K562 (cell line): ENCODE results near the gene MYO5C. TPM values are rescaled to one million over a fixed set of nuclear protein-coding genes. Genes with fewer than 3 reads are reported as not detected.

Source experiments
- ATAC-seq: fragments of 200-7000 bp; cut with Tn5 transposase; 3 replicates; pipeline ENCODE4 v1.9.1; 2020; ENCODE audit warnings: moderate library complexity
- BruUV-seq: library from RNA; stranded (reverse); fragments of 400-500 nt; replicated peaks from 2 replicates; lab custom pipeline; 2021; lab: Mats Ljungman, UMichigan
- CTCF ChIA-PET: fragments of 300-600 bp; formaldehyde crosslinking; extraction: SDS; loops from one replicate; lab custom pipeline; 2021; ENCODE audit warnings: low intra/inter-chr PET ratio; lab: Yijun Ruan, JAX
- POLR2A ChIA-PET: fragments of 300-600, 350-650 bp; sonication (Branson Sonifier 250); formaldehyde crosslinking; extraction: SDS; loops from one replicate; lab custom pipeline; 2021; ENCODE audit warnings: antibody characterized with exemption, inconsistent platforms; lab: Yijun Ruan, JAX
- DNase-seq, 4 experiments: peaks; one replicate each; pipeline versions ENCODE4 v3.0.0 to v3.0.0-alpha.2; 2011 to 2018; ENCODE audit warnings: low spot score in 3 of 4, mixed read lengths in 3 of 4; ENCODE audit errors: extremely low read depth in 1 of 4
- FAIRE-seq: peaks from 2 replicates; lab custom pipeline; 2011; peaks lifted over from hg19 to GRCh38; lab: Jason Lieb, UNC
- H2AFZ ChIP-seq: 2 replicates; pipeline ENCODE4 v1.6.0; 2011; ENCODE audit warnings: low read depth, low read length, control low read depth, inconsistent platforms
- H3K27ac ChIP-seq: fragments of 200-600 bp; 3 replicates; pipeline ENCODE4 v1.8.0; 2011; ENCODE audit warnings: low read depth, mild to moderate bottlenecking, control low read depth, inconsistent platforms, low read length, moderate library complexity, mixed read lengths; ENCODE audit errors: extremely low read depth
- H3K27me3 ChIP-seq, 2 experiments: fragments of 300-600 bp in 1 of 2; 2 replicates in 1 of 2; 3 replicates in 1 of 2; pipeline versions ENCODE4 v1.6.0 to v1.8.0; 2011; ENCODE audit warnings: inconsistent platforms in 2 of 2, low read length in 2 of 2, mild to moderate bottlenecking in 1 of 2, mixed read lengths in 1 of 2, moderate library complexity in 1 of 2; ENCODE audit not compliant: control insufficient read depth in 2 of 2, insufficient read depth in 2 of 2
- H3K36me3 ChIP-seq: fragments of 300-600 bp; 3 replicates; pipeline ENCODE4 v1.8.0; 2011; ENCODE audit warnings: mild to moderate bottlenecking, low read length, inconsistent platforms; ENCODE audit not compliant: control insufficient read depth, insufficient read depth
- H3K4me1 ChIP-seq, 2 experiments: fragments of 200-600 bp in 1 of 2; replicated peaks in 1 of 2; 2 replicates in 1 of 2; 3 replicates in 1 of 2; pipeline versions ENCODE4 v1.5.1 to v1.8.0; 2011; ENCODE audit warnings: inconsistent platforms in 2 of 2, low read length in 2 of 2, mild to moderate bottlenecking in 1 of 2, mixed read lengths in 1 of 2, moderate library complexity in 1 of 2; ENCODE audit not compliant: control insufficient read depth in 2 of 2, insufficient read depth in 2 of 2
- H3K4me2 ChIP-seq: 2 replicates; pipeline ENCODE4 v1.6.1; 2011; ENCODE audit warnings: low read length, control low read depth, inconsistent platforms, mixed read lengths; ENCODE audit not compliant: insufficient read depth
- H3K4me3 ChIP-seq: fragments of 200-600 bp; sonication (generic), shearing (Covaris generic); 2 replicates; pipeline ENCODE4 v1.5.1; 2016; ENCODE audit warnings: control low read depth, inconsistent platforms
- H3K79me2 ChIP-seq: fragments of 200-600 bp; 3 replicates; pipeline ENCODE4 v1.8.0; 2011; ENCODE audit warnings: low read length, inconsistent platforms; ENCODE audit not compliant: control insufficient read depth, insufficient read depth
- H3K9ac ChIP-seq, 2 experiments: 2 replicates each; pipeline versions ENCODE4 v1.6.0 to v1.6.1; 2011; ENCODE audit warnings: low read depth in 2 of 2, low read length in 2 of 2, control low read depth in 1 of 2, inconsistent platforms in 1 of 2, mild to moderate bottlenecking in 1 of 2, mixed read lengths in 1 of 2; ENCODE audit not compliant: insufficient read depth in 1 of 2
- H3K9me1 ChIP-seq: one replicate; pipeline ENCODE4 v1.6.0; 2011; ENCODE audit warnings: inconsistent platforms, mild to moderate bottlenecking, low read length, moderate library complexity; ENCODE audit not compliant: control insufficient read depth, insufficient read depth
- H3K9me3 ChIP-seq: replicated peaks from 2 replicates; pipeline ENCODE4 v1.5.1; 2011; ENCODE audit warnings: low read depth, low read length, inconsistent platforms; ENCODE audit not compliant: control insufficient read depth, insufficient read depth
- H4K20me1 ChIP-seq: replicated peaks from 2 replicates; pipeline ENCODE4 v1.6.1; 2011; ENCODE audit warnings: low read length, inconsistent platforms, mixed read lengths; ENCODE audit not compliant: control insufficient read depth, insufficient read depth
- BRD4 ChIP-seq: fragments of 200-600 bp; sonication (generic); IDR thresholded peaks from 2 replicates; pipeline ENCODE4 v1.6.1; 2017; ENCODE audit warnings: inconsistent platforms
- NBN ChIP-seq: fragments of 450-650 bp; IDR thresholded peaks from 2 replicates; pipeline ENCODE4 v1.6.1; 2016; ENCODE audit warnings: low read depth, mild to moderate bottlenecking
- POLR3G ChIP-seq: IDR thresholded peaks from 2 replicates; pipeline ENCODE4 v1.6.1; 2011; ENCODE audit not compliant: insufficient read length, insufficient replicate concordance; ENCODE audit errors: extremely low read depth
- REST ChIP-seq, 2 experiments: fragments of 450-650 bp; formaldehyde crosslinking in 1 of 2; IDR thresholded peaks; 2 replicates each; pipeline versions ENCODE4 v1.4.0 to v1.6.1; 2014 to 2020; ENCODE audit warnings: mild to moderate bottlenecking in 2 of 2, borderline replicate concordance in 1 of 2, low read depth in 1 of 2
- VEZF1 ChIP-seq: fragments of 200-800 bp; sonication (Bioruptor generic); IDR thresholded peaks from 2 replicates; pipeline ENCODE4 v1.6.1; 2017; ENCODE audit warnings: missing genetic modification characterization, missing compliant biosample characterization
- ZBTB7A ChIP-seq: IDR thresholded peaks from 2 replicates; pipeline ENCODE4 v1.6.1; 2011; ENCODE audit warnings: low read depth, mild to moderate bottlenecking, low read length, moderate library complexity, borderline replicate concordance; ENCODE audit not compliant: control insufficient read depth
- WGBS: fragments of 100-300 bp; shearing (Covaris generic); methylation state at CpG from one replicate; pipeline ENCODE4 v1.1.6; 2016; ENCODE audit warnings: low coverage, mixed read lengths; ENCODE audit not compliant: insufficient coverage; ENCODE audit errors: missing lambda C conversion rate; 5-methylcytosine and 5-hydroxymethylcytosine counted together
- in situ Hi-C: fragments of 300-500 bp; cut with MboI; formaldehyde crosslinking; loops from 4 replicates; pipeline ENCODE4 v1.15.0; 2018; ENCODE audit warnings: inconsistent platforms, mixed read lengths
- intact Hi-C: fragments of 100-400 bp; cut with micrococcal nuclease; formaldehyde crosslinking; loops from 2 replicates; pipeline ENCODE4 v1.14.2; 2022
- polyA plus RNA-seq, 8 experiments: library from polyadenylated mRNA; depleted of rRNA in 4 of 8; stranded (reverse) in 5 of 8; unstranded in 3 of 8; fragments of >200 nt; fragmentation: Nextera tagmentation in 2 of 8; fragmentation: Illumina TruSeq in 1 of 8; extraction: Ambion mirVana in 2 of 8; extraction: Trizol in 1 of 8; gene quantifications; 2 replicates each; pipeline versions ENCODE4 v1.2.1 to v1.2.3, GENCODE V29; 2011 to 2014; ENCODE audit warnings: inconsistent platforms in 1 of 8, missing spikeins in 1 of 8
- total RNA-seq, 7 experiments: library from RNA; depleted of rRNA in 6 of 7; stranded (reverse); fragments of >200 nt in 6 of 7; fragmentation: Illumina TruSeq in 2 of 7; extraction: Trizol in 2 of 7; gene quantifications; 2 replicates each; pipeline versions ENCODE4 v1.2.1 to v1.2.3, GENCODE V29; 2011 to 2021; ENCODE audit warnings: low replicate concordance in 1 of 7

The MYO5C gene
- total and polyA plus RNA-seq, 9 of the 15 experiments (the other 6 are each of a cell fraction or from before 2014, with no cell fraction given), result 0.01 to 0.24 TPM; not detected in 7

- no peak overlapping the region for H2AFZ ChIP-seq
- H3K27me3 ChIP-seq, result peaks cover 32 to 34% of the 10 kb centered on the region in 2 experiments
- no peaks in the 10 kb centered on the region for H4K20me1 ChIP-seq
- H3K4me3 ChIP-seq, result no peak overlapping the region
- peaks cover 0 to 6% of the 10 kb centered on the region in 2 experiments; a peak in 1 of 5 replicates for H3K4me1 ChIP-seq
- ChIA-PET CTCF (no interaction called here), POLR2A (interaction anchor here (0.6 to 0.7 kb wide), 2 partner anchors 15 to 408 kb away, joined by 3 read pairs; no protein-coding TSS in a partner anchor)
- in situ Hi-C loops (no loop called here), intact Hi-C loops (loop anchor here (1.0 to 5.0 kb wide), 2 partner anchors 45 to 64 kb away; no protein-coding TSS in a partner anchor)
- no peaks in the 10 kb centered on the region for H3K79me2 ChIP-seq
- H3K9me3 ChIP-seq, result no peaks in the 10 kb centered on the region
- ATAC-seq (peak; percentile 93), DNase-seq (peak in 3 of 4 experiments; percentile 31 to 52 (median 37)), FAIRE-seq (peak; percentile 55)
- no TSS peak for BruUV-seq
- 3% methylated on average over 19 of the region's 19 CpGs for WGBS
- no peak overlapping the region; the same call in 1 of the 2 replicates for H3K4me2 ChIP-seq
- no peaks in the 10 kb centered on the region for H3K9me1 ChIP-seq
- H3K9ac ChIP-seq, result peak overlapping the region in 1 of 2 experiments; percentile 70; a peak in 2 of 4 replicates
- H3K27ac ChIP-seq, result no peak overlapping the region
- no peaks in the 10 kb centered on the region for H3K36me3 ChIP-seq
- TF ChIP-seq REST (IDR thresholded peaks at IDR 0.05; ENCODE audit: borderline replicate concordance) (peak; percentile 17; the same call in 1 of the 2 replicates), REST (CRISPR knock-in tag; IDR thresholded peaks at IDR 0.05; ENCODE audit: low read depth) (no peak), BRD4 (no peak), NBN (no peak), ZBTB7A (peak; percentile 65), POLR3G (no peak), VEZF1 (no peak)
These were observed 132.0 kb downstream of the MYO5C start for GRCh38 chr15:52163321-52164190.
